ENCODE results near the gene CHN2.

Gene CHN2

GRCh38 chr7:29502133-29502532 is 307.6 kb downstream of the CHN2 start:
- H3K36me3 ChIP-seq: peaks cover 3% of the 10 kb centered on the region; the same call in 1 of the 2 replicates
- DNase-seq: no peak
- no peak for TF ChIP-seq CTCF (IDR thresholded peaks at IDR 0.05; ENCODE audit: low read depth, low read length)

GRCh38 chr7:29505931-29506330 is 311.4 kb downstream of the CHN2 start:
- no peak overlapping the region for H3K4me3 ChIP-seq (ENCODE audit: low read depth, low read length)
- no peaks in the 10 kb centered on the region for H3K27me3 ChIP-seq (ENCODE audit: insufficient read depth, low read depth, severe bottlenecking)
- H3K27ac ChIP-seq: no peak overlapping the region
- DNase-seq: no peak
- H3K9me3 ChIP-seq (ENCODE audit: severe bottlenecking): no peaks in the 10 kb centered on the region
- H3K36me3 ChIP-seq: peaks cover 3% of the 10 kb centered on the region
- TF ChIP-seq CTCF (IDR thresholded peaks at IDR 0.05; ENCODE audit: low read depth, low read length): no peak

More at GRCh38 chr7:29502133-29502532, 307.6 kb downstream of the CHN2 start:
- no peaks in the 10 kb centered on the region for H3K27me3 ChIP-seq (ENCODE audit: insufficient read depth, low read depth, severe bottlenecking)
- H3K9me3 ChIP-seq (ENCODE audit: severe bottlenecking): no peaks in the 10 kb centered on the region
- no peak overlapping the region for H3K27ac ChIP-seq
- no peak overlapping the region for H3K4me3 ChIP-seq (ENCODE audit: low read depth, low read length)

- Histone ChIP-seq H3K9me3 (ENCODE audit: severe bottlenecking) (no peaks in the 10 kb centered on the region), H3K4me3 (ENCODE audit: low read depth, low read length) (no peak overlapping the region), H3K36me3 (peaks cover 3% of the 10 kb centered on the region), H3K27ac (no peak overlapping the region), H3K27me3 (ENCODE audit: insufficient read depth, low read depth, severe bottlenecking) (no peaks in the 10 kb centered on the region)
- TF ChIP-seq CTCF (IDR thresholded peaks at IDR 0.05; ENCODE audit: low read depth, low read length): no peak
- DNase-seq: no peak
Measured at GRCh38 chr7:29508608-29509007, 314.0 kb downstream of the CHN2 start.

- H3K9me3 ChIP-seq (ENCODE audit: severe bottlenecking): no peaks in the 10 kb centered on the region
- no peak overlapping the region for H3K27ac ChIP-seq
- H3K27me3 ChIP-seq (ENCODE audit: insufficient read depth, low read depth, severe bottlenecking): no peaks in the 10 kb centered on the region
- no peak overlapping the region for H3K4me3 ChIP-seq (ENCODE audit: low read depth, low read length)
- DNase-seq: no peak
- TF ChIP-seq CTCF (IDR thresholded peaks at IDR 0.05; ENCODE audit: low read depth, low read length): no peak
- H3K36me3 ChIP-seq: peaks cover 3% of the 10 kb centered on the region
Measured at GRCh38 chr7:29510028-29510427, 315.5 kb downstream of the CHN2 start.

GRCh38 chr7:29511337-29511736 is 316.8 kb downstream of the CHN2 start:
- Histone ChIP-seq H3K36me3 (no peaks in the 10 kb centered on the region; the same call in 1 of the 2 replicates), H3K9me3 (ENCODE audit: severe bottlenecking) (no peaks in the 10 kb centered on the region), H3K27me3 (ENCODE audit: insufficient read depth, low read depth, severe bottlenecking) (no peaks in the 10 kb centered on the region), H3K27ac (no peak overlapping the region), H3K4me3 (ENCODE audit: low read depth, low read length) (no peak overlapping the region)
- no peak for TF ChIP-seq CTCF (IDR thresholded peaks at IDR 0.05; ENCODE audit: low read depth, low read length)
- DNase-seq: no peak

GRCh38 chr7:29511851-29512250 is 317.3 kb downstream of the CHN2 start:
- no peak overlapping the region for H3K27ac ChIP-seq
- H3K36me3 ChIP-seq: no peaks in the 10 kb centered on the region; the same call in 1 of the 2 replicates
- H3K27me3 ChIP-seq (ENCODE audit: insufficient read depth, low read depth, severe bottlenecking): no peaks in the 10 kb centered on the region
- no peak for DNase-seq
- no peak overlapping the region for H3K4me3 ChIP-seq (ENCODE audit: low read depth, low read length)
- H3K9me3 ChIP-seq (ENCODE audit: severe bottlenecking): no peaks in the 10 kb centered on the region
- TF ChIP-seq CTCF (IDR thresholded peaks at IDR 0.05; ENCODE audit: low read depth, low read length): no peak

Data from WERI-Rb-1 (cell line).